Calu3 (cell line): ENCODE results near the gene LRRC36. TPM values are rescaled to one million over a fixed set of nuclear protein-coding genes. Genes with fewer than 3 reads are reported as not detected.

Source experiments
- BruUV-seq: library from RNA; stranded (reverse); fragments of 400-500 nt; replicated peaks from 2 replicates; lab custom pipeline; 2021; lab: Mats Ljungman, UMichigan
- CTCF ChIA-PET: fragments of 300-600 bp; sonication (Branson Sonifier 250); formaldehyde crosslinking; loops from one replicate; lab custom pipeline; 2022; ENCODE audit warnings: antibody characterized with exemption; lab: Charles Lee
- DNase-seq: peaks from one replicate; pipeline ENCODE4 v3.0.0; 2022
- H3K27ac Mint-ChIP-seq: one replicate; pipeline ENCODE4 v1.8.0; 2022; ENCODE audit warnings: mixed read lengths; ENCODE audit not compliant: unreplicated experiment
- H3K27me3 Mint-ChIP-seq: one replicate; pipeline ENCODE4 v1.8.0; 2022; ENCODE audit warnings: mixed read lengths; ENCODE audit not compliant: unreplicated experiment
- H3K36me3 Mint-ChIP-seq: one replicate; pipeline ENCODE4 v1.8.0; 2022; ENCODE audit warnings: mild to moderate bottlenecking, moderate library complexity, mixed read lengths; ENCODE audit not compliant: insufficient read depth, unreplicated experiment
- H3K4me1 Mint-ChIP-seq: one replicate; pipeline ENCODE4 v1.8.0; 2022; ENCODE audit warnings: mild to moderate bottlenecking, low read depth, mixed read lengths; ENCODE audit not compliant: unreplicated experiment
- H3K4me3 Mint-ChIP-seq: one replicate; pipeline ENCODE4 v1.8.0; 2022; ENCODE audit warnings: mild to moderate bottlenecking, low read depth, moderate library complexity, mixed read lengths; ENCODE audit not compliant: unreplicated experiment
- H3K9me3 Mint-ChIP-seq: one replicate; pipeline ENCODE4 v1.8.0; 2022; ENCODE audit warnings: low read depth, mixed read lengths; ENCODE audit not compliant: unreplicated experiment
- intact Hi-C: fragments of 100-400 bp; cut with micrococcal nuclease; formaldehyde crosslinking; loops from one replicate; pipeline ENCODE4 v1.10.0; 2022; ENCODE audit not compliant: unreplicated experiment
- total RNA-seq: library from RNA; stranded (reverse); gene quantifications from 2 replicates; pipeline ENCODE4 v1.2.3, GENCODE V29; 2022
- TF ChIP-seq, protein P1 (sequence below): fragments of 200-600 bp; IDR thresholded peaks from one replicate; pipeline ENCODE4 v1.8.0; 2022; ENCODE audit warnings: antibody characterized with exemption; ENCODE audit not compliant: unreplicated experiment

LRRC36 gene
- total RNA-seq, 1 experiment from 2014 or later = 9.2 TPM

DNA sequence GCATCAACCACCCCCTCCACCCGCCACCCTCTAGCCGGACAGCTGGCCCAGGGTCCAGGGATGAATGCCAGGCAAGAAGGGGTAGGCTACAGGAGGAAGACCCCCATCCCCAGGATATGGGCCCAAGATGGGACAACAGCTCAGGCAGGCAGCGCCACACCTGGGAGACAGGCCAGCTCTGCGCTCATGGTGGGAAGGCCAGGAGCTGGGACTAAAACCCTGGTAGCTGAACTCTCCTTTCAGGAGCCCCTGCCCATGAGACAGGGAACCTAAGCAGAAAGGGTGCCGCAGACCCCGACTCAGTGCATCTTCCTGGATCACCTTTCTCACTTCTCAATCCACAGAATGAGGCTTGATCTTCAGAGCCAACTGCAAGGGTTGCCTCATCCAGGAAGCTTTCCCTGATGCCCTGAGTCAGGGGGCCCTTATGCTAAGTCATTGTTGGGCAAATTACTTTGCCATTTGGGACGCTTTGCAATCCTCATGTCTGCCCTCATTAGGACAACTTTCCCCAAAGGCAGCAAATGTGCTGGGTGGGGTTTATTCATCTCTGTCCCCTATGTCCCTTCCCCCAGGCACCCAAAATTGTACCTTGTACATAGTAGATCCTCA is 80.7 kb downstream of the LRRC36 start:
- TF ChIP-seq, protein P1, sequence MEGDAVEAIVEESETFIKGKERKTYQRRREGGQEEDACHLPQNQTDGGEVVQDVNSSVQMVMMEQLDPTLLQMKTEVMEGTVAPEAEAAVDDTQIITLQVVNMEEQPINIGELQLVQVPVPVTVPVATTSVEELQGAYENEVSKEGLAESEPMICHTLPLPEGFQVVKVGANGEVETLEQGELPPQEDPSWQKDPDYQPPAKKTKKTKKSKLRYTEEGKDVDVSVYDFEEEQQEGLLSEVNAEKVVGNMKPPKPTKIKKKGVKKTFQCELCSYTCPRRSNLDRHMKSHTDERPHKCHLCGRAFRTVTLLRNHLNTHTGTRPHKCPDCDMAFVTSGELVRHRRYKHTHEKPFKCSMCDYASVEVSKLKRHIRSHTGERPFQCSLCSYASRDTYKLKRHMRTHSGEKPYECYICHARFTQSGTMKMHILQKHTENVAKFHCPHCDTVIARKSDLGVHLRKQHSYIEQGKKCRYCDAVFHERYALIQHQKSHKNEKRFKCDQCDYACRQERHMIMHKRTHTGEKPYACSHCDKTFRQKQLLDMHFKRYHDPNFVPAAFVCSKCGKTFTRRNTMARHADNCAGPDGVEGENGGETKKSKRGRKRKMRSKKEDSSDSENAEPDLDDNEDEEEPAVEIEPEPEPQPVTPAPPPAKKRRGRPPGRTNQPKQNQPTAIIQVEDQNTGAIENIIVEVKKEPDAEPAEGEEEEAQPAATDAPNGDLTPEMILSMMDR = no peak
- intact Hi-C loops = no loop called here
- Mint-ChIP-seq H3K4me3 (no peak overlapping the region), H3K27ac (no peak overlapping the region), H3K9me3 (no peaks in the 10 kb centered on the region), H3K27me3 (no peaks in the 10 kb centered on the region), H3K36me3 (peaks cover 33% of the 10 kb centered on the region), H3K4me1 (peaks cover 57% of the 10 kb centered on the region)
- CTCF ChIA-PET = interaction anchor here (0.6 to 1.0 kb wide), 2 partner anchors 14 to 530 kb away, joined by 3 to 5 read pairs; partner anchors contain the start of gene TPPP3
- no peak for DNase-seq
- BruUV-seq = no TSS peak

DNA sequence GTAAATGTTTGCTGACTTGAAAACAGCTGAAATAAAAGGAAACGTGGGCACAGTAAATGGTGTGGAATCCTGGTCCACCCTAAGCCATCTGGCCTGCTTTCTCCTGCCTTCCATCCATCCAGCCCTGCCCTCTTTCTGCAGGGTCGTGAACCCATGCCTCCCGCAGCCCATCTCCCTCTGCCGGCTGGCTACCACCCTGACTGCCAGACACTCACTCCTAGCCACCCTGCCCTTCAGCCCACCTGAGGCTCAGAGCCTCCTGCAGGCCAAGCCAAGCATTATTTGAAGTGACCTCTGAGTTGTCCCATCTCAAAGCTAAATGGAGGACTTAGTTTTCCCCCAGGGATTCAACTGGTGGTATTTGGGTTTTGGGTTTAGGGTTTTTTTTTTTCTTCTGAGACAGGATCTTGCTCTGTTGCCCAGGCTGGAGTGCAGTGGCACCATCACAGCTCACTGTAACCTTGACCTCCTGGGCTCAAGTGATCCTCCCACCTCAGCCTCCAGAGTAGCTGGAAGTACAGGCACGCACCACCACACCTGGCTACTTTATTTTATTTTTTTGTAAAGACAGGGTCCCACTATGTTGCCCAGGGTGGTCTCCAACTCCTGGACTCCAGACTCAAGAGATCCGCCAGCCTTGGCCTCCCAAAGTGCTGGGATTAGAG is 81.3 kb downstream of the LRRC36 start:
- BruUV-seq = no TSS peak
- Mint-ChIP-seq H3K27ac (no peak overlapping the region), H3K27me3 (no peaks in the 10 kb centered on the region), H3K36me3 (peaks cover 30% of the 10 kb centered on the region), H3K9me3 (no peaks in the 10 kb centered on the region), H3K4me3 (no peak overlapping the region), H3K4me1 (peaks cover 53% of the 10 kb centered on the region)
- intact Hi-C loops = no loop called here
- CTCF ChIA-PET = interaction anchor here (0.6 to 1.0 kb wide), 2 partner anchors 15 to 531 kb away, joined by 3 to 5 read pairs; partner anchors contain the start of gene TPPP3
- TF ChIP-seq, protein P1 = no peak
- no peak for DNase-seq

DNA sequence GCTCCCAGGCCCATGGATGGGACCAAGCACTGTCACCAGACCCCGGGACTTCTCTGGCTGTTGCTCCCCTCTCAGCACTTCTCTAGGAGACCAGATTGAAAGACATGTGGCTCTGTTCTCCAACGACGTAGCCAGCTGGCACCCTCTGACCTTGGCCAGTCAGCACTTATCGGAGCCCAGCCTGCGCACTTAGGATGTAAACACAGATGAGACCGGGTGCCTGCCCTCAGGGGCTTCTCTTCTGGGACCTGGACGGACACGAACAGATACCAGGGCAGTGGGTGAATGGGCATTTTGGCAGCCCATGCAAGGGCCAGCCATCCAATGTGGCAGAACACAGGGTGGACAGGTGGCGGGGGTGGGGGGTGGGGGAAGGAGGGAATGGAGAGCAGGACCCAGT is 83.0 kb downstream of the LRRC36 start:
- no peaks in the 10 kb centered on the region for H3K27me3 Mint-ChIP-seq
- TF ChIP-seq, protein P1 = no peak
- peaks cover 20% of the 10 kb centered on the region for H3K36me3 Mint-ChIP-seq
- intact Hi-C loops = no loop called here
- no peak overlapping the region for H3K27ac Mint-ChIP-seq
- H3K4me1 Mint-ChIP-seq = peaks cover 44% of the 10 kb centered on the region
- DNase-seq = no peak
- no TSS peak for BruUV-seq
- no peaks in the 10 kb centered on the region for H3K9me3 Mint-ChIP-seq
- CTCF ChIA-PET = no interaction called here
- no peak overlapping the region for H3K4me3 Mint-ChIP-seq

DNA sequence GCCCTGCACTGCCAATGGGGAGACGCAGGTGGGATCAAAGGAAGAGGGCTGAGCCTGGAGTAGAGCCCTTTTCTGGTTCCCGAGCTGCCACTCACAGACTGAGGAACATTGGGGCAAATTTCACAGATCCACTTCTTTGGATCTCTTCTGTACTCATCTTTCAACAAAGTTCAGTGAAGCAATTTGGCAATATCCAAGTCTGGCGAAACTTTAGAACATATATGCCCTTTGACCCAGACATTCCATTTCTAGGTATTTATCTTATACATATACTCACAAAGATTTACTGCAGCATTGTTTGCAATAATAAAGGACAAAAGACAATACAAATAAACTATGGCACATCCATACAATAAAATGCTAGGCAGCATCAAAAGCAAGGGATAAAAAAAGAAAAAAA is 84.7 kb downstream of the LRRC36 start:
- TF ChIP-seq, protein P1 = no peak
- DNase-seq = no peak
- intact Hi-C loops = no loop called here
- Mint-ChIP-seq H3K4me3 (no peak overlapping the region), H3K27ac (no peak overlapping the region), H3K4me1 (peaks cover 39% of the 10 kb centered on the region), H3K27me3 (no peaks in the 10 kb centered on the region), H3K9me3 (no peaks in the 10 kb centered on the region), H3K36me3 (peaks cover 16% of the 10 kb centered on the region)
- CTCF ChIA-PET = interaction anchor here (0.7 kb wide), 1 partner anchor 35 kb away, joined by 3 read pairs; no protein-coding TSS in a partner anchor
- no TSS peak for BruUV-seq
